H1 (cell line): ENCODE data around the gene CRABP1. TPM values are rescaled to one million over a fixed set of nuclear protein-coding genes. Genes with fewer than 3 reads are reported as not detected.

Experiments
- CTCF ChIA-PET: fragments of 300-600 bp; sonication (Branson Sonifier 250); formaldehyde crosslinking; loops from one replicate; lab custom pipeline; 2021; ENCODE audit not compliant: partially characterized antibody; lab: Charles Lee
- POLR2A ChIA-PET: fragments of 300-600 bp; sonication (Branson Sonifier 250); formaldehyde crosslinking; loops from one replicate; lab custom pipeline; 2021; ENCODE audit warnings: inconsistent platforms; ENCODE audit not compliant: partially characterized antibody; lab: Charles Lee
- DNase-seq, 2 experiments: peaks; one replicate each; pipeline versions ENCODE4 v3.0.0 to v3.0.0-alpha.2; 2010 to 2022; ENCODE audit warnings: low spot score in 2 of 2, low read depth in 1 of 2, mixed read lengths in 1 of 2
- FAIRE-seq: peaks from 2 replicates; lab custom pipeline; 2011; peaks lifted over from hg19 to GRCh38; lab: Jason Lieb, UNC
- H2AFZ ChIP-seq: 2 replicates; pipeline ENCODE4 v1.8.1; 2012; ENCODE audit warnings: low read length, inconsistent platforms
- H2AK5ac ChIP-seq: 2 replicates; pipeline ENCODE4 v1.6.1; 2013; ENCODE audit warnings: low read depth, low read length
- H2BK120ac ChIP-seq: replicated peaks from 2 replicates; pipeline ENCODE3; 2013; ENCODE audit warnings: low read depth, low read length, inconsistent platforms
- H2BK12ac ChIP-seq: 2 replicates; pipeline ENCODE4 v1.6.1; 2013; ENCODE audit warnings: low read depth, low read length
- H2BK15ac ChIP-seq: 2 replicates; pipeline ENCODE4 v1.6.1; 2013; ENCODE audit warnings: low read length
- H2BK20ac ChIP-seq: 2 replicates; pipeline ENCODE4 v1.6.1; 2013; ENCODE audit warnings: low read length
- H2BK5ac ChIP-seq: 2 replicates; pipeline ENCODE4 v1.6.1; 2013; ENCODE audit warnings: low read depth, low read length
- H3K14ac ChIP-seq: 2 replicates; pipeline ENCODE4 v1.6.1; 2013; ENCODE audit warnings: inconsistent platforms; ENCODE audit not compliant: insufficient read length
- H3K18ac ChIP-seq: 2 replicates; pipeline ENCODE4 v1.6.1; 2013; ENCODE audit warnings: low read length; ENCODE audit errors: extremely low read depth
- H3K23ac ChIP-seq: 2 replicates; pipeline ENCODE4 v1.6.1; 2013; ENCODE audit warnings: inconsistent platforms; ENCODE audit not compliant: insufficient read length
- H3K23me2 ChIP-seq: 2 replicates; pipeline ENCODE4 v1.6.1; 2013; ENCODE audit warnings: low read depth, low read length
- H3K27ac ChIP-seq: 2 replicates; pipeline ENCODE4 v1.6.1; 2011; ENCODE audit warnings: low read depth, low read length, inconsistent platforms
- H3K27me3 ChIP-seq, 4 experiments: replicated peaks in 1 of 4; 1 replicate in 1 of 4; 2 replicates in 3 of 4; pipeline versions ENCODE4 v1.6.1 to v1.8.1; 2011 to 2013; ENCODE audit warnings: low read length in 3 of 4, mild to moderate bottlenecking in 3 of 4, inconsistent platforms in 2 of 4, mixed read lengths in 2 of 4, moderate library complexity in 1 of 4; ENCODE audit not compliant: control insufficient read depth in 3 of 4, insufficient read depth in 3 of 4; ENCODE audit errors: extremely low read depth in 1 of 4
- H3K36me3 ChIP-seq, 4 experiments: 2 replicates each; pipeline versions ENCODE4 v1.6.1 to v1.8.1; 2011 to 2013; ENCODE audit warnings: mild to moderate bottlenecking in 4 of 4, low read length in 3 of 4, moderate library complexity in 2 of 4, control low read depth in 1 of 4, inconsistent platforms in 1 of 4; ENCODE audit not compliant: insufficient read depth in 4 of 4, control insufficient read depth in 2 of 4
- H3K4ac ChIP-seq: replicated peaks from 2 replicates; pipeline ENCODE3; 2013; ENCODE audit warnings: low read length, low read depth, mixed read lengths, inconsistent platforms; ENCODE audit not compliant: insufficient read length
- H3K4me1 ChIP-seq, 4 experiments: replicated peaks in 1 of 4; 1 replicate in 1 of 4; 2 replicates in 3 of 4; pipeline versions ENCODE4 v1.6.1 to v1.8.1; 2011 to 2013; ENCODE audit warnings: low read length in 3 of 4, inconsistent platforms in 2 of 4, mixed read lengths in 1 of 4; ENCODE audit not compliant: insufficient read depth in 4 of 4, control insufficient read depth in 3 of 4
- H3K4me2 ChIP-seq, 2 experiments: 2 replicates each; pipeline versions ENCODE4 v1.6.1 to v1.8.1; 2011 to 2013; ENCODE audit warnings: low read depth in 2 of 2, low read length in 2 of 2, control low read depth in 1 of 2, inconsistent platforms in 1 of 2, mild to moderate bottlenecking in 1 of 2; ENCODE audit not compliant: insufficient read depth in 1 of 2
- H3K4me3 ChIP-seq, 4 experiments: fragments of 200-600, 300-600 bp in 1 of 4; sonication (generic), shearing (Covaris generic), sonication (Bioruptor Twin) in 1 of 4; 2 replicates each; pipeline versions ENCODE4 v1.5.1 to v1.8.1; 2011 to 2016; ENCODE audit warnings: low read length in 4 of 4, low read depth in 3 of 4, control low read depth in 2 of 4, inconsistent platforms in 2 of 4, mild to moderate bottlenecking in 2 of 4, mixed read lengths in 1 of 4, moderate library complexity in 1 of 4; ENCODE audit not compliant: insufficient read depth in 2 of 4; ENCODE audit errors: extremely low read depth in 1 of 4
- H3K56ac ChIP-seq: replicated peaks from 2 replicates; pipeline ENCODE3; 2013; ENCODE audit warnings: low read depth, mild to moderate bottlenecking, mixed read lengths, low read length, inconsistent platforms; ENCODE audit not compliant: insufficient read length
- H3K79me1 ChIP-seq: 2 replicates; pipeline ENCODE4 v1.6.1; 2013; ENCODE audit warnings: low read depth, low read length, control low read depth
- H3K79me2 ChIP-seq, 2 experiments: 2 replicates each; pipeline versions ENCODE4 v1.6.1 to v1.8.1; 2012 to 2013; ENCODE audit warnings: low read length in 2 of 2, mild to moderate bottlenecking in 2 of 2, inconsistent platforms in 1 of 2; ENCODE audit not compliant: insufficient read depth in 2 of 2, control insufficient read depth in 1 of 2
- H3K9ac ChIP-seq, 4 experiments: replicated peaks in 1 of 4; 1 replicate in 1 of 4; 2 replicates in 3 of 4; pipeline versions ENCODE4 v1.6.1 to v1.8.1; 2011 to 2013; ENCODE audit warnings: low read depth in 3 of 4, low read length in 3 of 4, control low read depth in 2 of 4, mild to moderate bottlenecking in 2 of 4, moderate library complexity in 2 of 4, inconsistent platforms in 1 of 4; ENCODE audit errors: extremely low read depth in 1 of 4
- H3K9me3 ChIP-seq, 2 experiments: 2 replicates each; pipeline versions ENCODE4 v1.6.1 to v1.8.1; 2012 to 2013; ENCODE audit warnings: mild to moderate bottlenecking in 2 of 2, moderate library complexity in 2 of 2, control low read depth in 1 of 2, inconsistent platforms in 1 of 2, low read depth in 1 of 2, low read length in 1 of 2, mixed read lengths in 1 of 2; ENCODE audit not compliant: insufficient read depth in 2 of 2
- H4K20me1 ChIP-seq, 2 experiments: replicated peaks in 1 of 2; 2 replicates each; pipeline versions ENCODE3 to v1.8.1; 2011 to 2013; ENCODE audit warnings: inconsistent platforms in 2 of 2, low read length in 2 of 2, mild to moderate bottlenecking in 1 of 2; ENCODE audit not compliant: insufficient read depth in 2 of 2, control insufficient read depth in 1 of 2
- H4K5ac ChIP-seq: 2 replicates; pipeline ENCODE4 v1.6.1; 2013; ENCODE audit warnings: low read length, low read depth, mixed read lengths, inconsistent platforms; ENCODE audit not compliant: insufficient read length
- H4K8ac ChIP-seq: 2 replicates; pipeline ENCODE4 v1.8.0; 2013; ENCODE audit warnings: mild to moderate bottlenecking, moderate library complexity, low read length, inconsistent platforms; ENCODE audit not compliant: insufficient read depth; ENCODE audit errors: extremely low read depth
- H4K91ac ChIP-seq: replicated peaks from 2 replicates; pipeline ENCODE3; 2013; ENCODE audit warnings: low read length, mixed read lengths, inconsistent platforms; ENCODE audit not compliant: insufficient read length
- BACH1 ChIP-seq: IDR thresholded peaks from 2 replicates; pipeline ENCODE4 v1.6.1; 2012; ENCODE audit warnings: low read length, improper control_type of control experiment
- CBX8 ChIP-seq: fragments of 300-800, 300-1000 bp; sonication (generic); IDR thresholded peaks from 2 replicates; pipeline ENCODE4 v1.7.1; 2016; ENCODE audit warnings: low read depth, low read length, borderline replicate concordance
- CEBPB ChIP-seq: IDR thresholded peaks from 2 replicates; pipeline ENCODE4 v1.6.1; 2012; ENCODE audit warnings: low read depth, low read length
- CHD1 ChIP-seq: IDR thresholded peaks from 2 replicates; pipeline ENCODE4 v1.6.1; 2012; ENCODE audit warnings: low read depth, low read length, improper control_type of control experiment
- GABPA ChIP-seq: IDR thresholded peaks from 2 replicates; pipeline ENCODE4 v1.6.1; 2011; ENCODE audit warnings: mild to moderate bottlenecking, low read length, moderate library complexity, borderline replicate concordance; ENCODE audit not compliant: insufficient read depth
- KDM4A ChIP-seq: IDR thresholded peaks from one replicate; pipeline ENCODE4 v1.7.1; 2012; ENCODE audit warnings: low read depth, mild to moderate bottlenecking, moderate library complexity, low read length, inconsistent platforms; ENCODE audit not compliant: severe bottlenecking
- RNF2 ChIP-seq: fragments of 200-900, 300-1000 bp; sonication (generic); IDR thresholded peaks from 2 replicates; pipeline ENCODE4 v1.7.1; 2016; ENCODE audit warnings: borderline replicate concordance, low read depth, mild to moderate bottlenecking, antibody characterized with exemption, low read length; ENCODE audit not compliant: poor library complexity, severe bottlenecking; ENCODE audit errors: missing control alignments
- TCF12 ChIP-seq: IDR thresholded peaks from 2 replicates; pipeline ENCODE4 v1.6.1; 2011; ENCODE audit warnings: low read depth, mild to moderate bottlenecking, low read length
- TEAD4 ChIP-seq: IDR thresholded peaks from 2 replicates; pipeline ENCODE4 v1.6.1; 2012; ENCODE audit warnings: low read depth, low read length, inconsistent platforms, mixed read lengths
- YY1 ChIP-seq: IDR thresholded peaks from 2 replicates; pipeline ENCODE4 v1.6.1; 2011; ENCODE audit warnings: low read depth, mild to moderate bottlenecking, low read length
- WGBS, 2 experiments: shearing (Covaris generic) in 1 of 2; methylation state at CpG; one replicate each; pipeline versions ENCODE4 v1.1.6 to v1.1.7; 2013 to 2015; ENCODE audit warnings: low lambda C conversion rate in 2 of 2, mixed read lengths in 2 of 2, inconsistent platforms in 1 of 2, low coverage in 1 of 2, missing lambda C conversion rate in 1 of 2; ENCODE audit not compliant: insufficient replicate concordance in 2 of 2, insufficient coverage in 1 of 2, insufficient read length in 1 of 2; ENCODE audit errors: extremely low coverage in 1 of 2, missing lambda C conversion rate in 1 of 2; 5-methylcytosine and 5-hydroxymethylcytosine counted together
- polyA plus RNA-seq, 7 experiments: library from polyadenylated mRNA; depleted of rRNA in 3 of 7; stranded (reverse) in 5 of 7; unstranded in 2 of 7; fragments of >200 nt in 5 of 7; fragments of 200-250 nt in 2 of 7; gene quantifications; 1 replicate in 5 of 7; 2 replicates in 1 of 7; 4 replicates in 1 of 7; pipeline versions ENCODE4 v1.2.1 to v1.2.3, GENCODE V29; 2011 to 2013; ENCODE audit warnings: missing spikeins in 2 of 7, mixed read lengths in 2 of 7
- total RNA-seq: library from RNA; stranded (reverse); fragmentation: NEBNext Ultra II Directional; extraction: Animal tissue kit (Norgen Biotek cat#: 25700); gene quantifications from 2 replicates; pipeline ENCODE4 v1.2.1, GENCODE V29; 2021
- TF ChIP-seq, protein P1 (sequence below): IDR thresholded peaks from 2 replicates; pipeline ENCODE4 v1.6.1; 2012; ENCODE audit warnings: low read length, inconsistent platforms
- TF ChIP-seq, protein P2 (sequence below): IDR thresholded peaks from 2 replicates; pipeline ENCODE4 v1.6.1; 2011; ENCODE audit warnings: low read length, improper control_type of control experiment

Gene CRABP1
- total and polyA plus RNA-seq, 2 of the 8 experiments (the other 6 are each of a cell fraction or from before 2014, with no cell fraction given), result 385 to 655 TPM

DNA sequence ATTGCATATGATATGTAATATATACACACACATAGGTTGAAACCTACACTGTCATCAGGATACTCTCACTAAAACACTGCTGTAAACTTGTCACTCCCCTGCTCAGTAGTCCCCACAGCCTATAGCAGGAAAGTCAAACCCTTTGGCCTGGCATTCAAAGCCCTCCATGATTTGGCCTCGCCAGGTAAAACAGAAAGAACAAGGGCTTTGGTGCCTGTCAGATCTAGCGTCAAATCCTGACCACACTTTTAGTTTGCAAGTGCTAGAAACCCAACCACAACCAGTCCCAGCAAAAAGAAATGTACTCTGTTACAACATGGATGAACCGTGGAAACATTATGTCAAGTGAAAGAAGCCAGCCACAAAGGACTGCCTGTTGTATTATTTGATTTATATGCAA is 11.4 kb downstream of the CRABP1 start:
- 83% methylated on average over 3 of the region's 3 CpGs; no CpG with 5 or more reads in 1 of the 2 experiments for WGBS, 2 experiments
- FAIRE-seq (no peak), DNase-seq (no peak)
- ChIA-PET CTCF (no interaction called here), POLR2A (interaction anchor here (1.2 kb wide), 1 partner anchor 8 kb away, joined by 3 read pairs; no protein-coding TSS in a partner anchor)
- Histone ChIP-seq H3K36me3 (peaks cover 0 to 24% (median 11%) of the 10 kb centered on the region in 4 experiments; a peak in 4 of 8 replicates), H3K23me2 (no peaks in the 10 kb centered on the region), H2BK12ac (no peak overlapping the region), H3K4me2 (no peak overlapping the region), H2AFZ (no peak overlapping the region), H3K4me1 (peaks cover 0 to 3% (median 0%) of the 10 kb centered on the region in 4 experiments; a peak in 1 of 7 replicates), H3K4me3 (no peak overlapping the region), H3K18ac (no peak overlapping the region), H4K20me1 (no peaks in the 10 kb centered on the region), H3K79me1 (no peaks in the 10 kb centered on the region), H3K9ac (no peak overlapping the region), H4K8ac (no peak overlapping the region), H3K4ac (no peak overlapping the region), H2BK20ac (no peak overlapping the region), H3K79me2 (no peaks in the 10 kb centered on the region), H2BK15ac (no peak overlapping the region), H3K56ac (no peak overlapping the region), H3K27me3 (no peaks in the 10 kb centered on the region), H2BK5ac (no peak overlapping the region), H2AK5ac (no peak overlapping the region), H4K91ac (no peak overlapping the region), H3K27ac (no peak overlapping the region), H4K5ac (no peak overlapping the region), H3K14ac (no peak overlapping the region), H3K9me3 (no peaks in the 10 kb centered on the region), H2BK120ac (no peak overlapping the region), H3K23ac (no peak overlapping the region)
- TF ChIP-seq CEBPB, result no peak
- no peak for TF ChIP-seq TEAD4
- no peak for TF ChIP-seq GABPA
- TF ChIP-seq CBX8, result no peak
- TF ChIP-seq BACH1, result no peak
- TF ChIP-seq RNF2, result no peak
- no peak for TF ChIP-seq TCF12
- no peak for TF ChIP-seq KDM4A
- no peak for TF ChIP-seq YY1
- TF ChIP-seq CHD1, result no peak
- TF ChIP-seq, protein P1, sequence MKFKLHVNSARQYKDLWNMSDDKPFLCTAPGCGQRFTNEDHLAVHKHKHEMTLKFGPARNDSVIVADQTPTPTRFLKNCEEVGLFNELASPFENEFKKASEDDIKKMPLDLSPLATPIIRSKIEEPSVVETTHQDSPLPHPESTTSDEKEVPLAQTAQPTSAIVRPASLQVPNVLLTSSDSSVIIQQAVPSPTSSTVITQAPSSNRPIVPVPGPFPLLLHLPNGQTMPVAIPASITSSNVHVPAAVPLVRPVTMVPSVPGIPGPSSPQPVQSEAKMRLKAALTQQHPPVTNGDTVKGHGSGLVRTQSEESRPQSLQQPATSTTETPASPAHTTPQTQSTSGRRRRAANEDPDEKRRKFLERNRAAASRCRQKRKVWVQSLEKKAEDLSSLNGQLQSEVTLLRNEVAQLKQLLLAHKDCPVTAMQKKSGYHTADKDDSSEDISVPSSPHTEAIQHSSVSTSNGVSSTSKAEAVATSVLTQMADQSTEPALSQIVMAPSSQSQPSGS, result no peak
- TF ChIP-seq, protein P2, sequence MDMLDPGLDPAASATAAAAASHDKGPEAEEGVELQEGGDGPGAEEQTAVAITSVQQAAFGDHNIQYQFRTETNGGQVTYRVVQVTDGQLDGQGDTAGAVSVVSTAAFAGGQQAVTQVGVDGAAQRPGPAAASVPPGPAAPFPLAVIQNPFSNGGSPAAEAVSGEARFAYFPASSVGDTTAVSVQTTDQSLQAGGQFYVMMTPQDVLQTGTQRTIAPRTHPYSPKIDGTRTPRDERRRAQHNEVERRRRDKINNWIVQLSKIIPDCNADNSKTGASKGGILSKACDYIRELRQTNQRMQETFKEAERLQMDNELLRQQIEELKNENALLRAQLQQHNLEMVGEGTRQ, result no peak
